HK-2 (cell line): ENCODE data around the gene EMP3.
A peak's percentile ranks its signal among the peaks of the same experiment; 100 is the strongest.
"Not testable (repeated sequence)": the region's sequence is repeated elsewhere in the genome, so short reads cannot be mapped to it uniquely, and the experiment has no call there.

ENCODE experiments used
- DNase-seq: peaks from one replicate; pipeline ENCODE4 v3.0.0-alpha.2; 2018; ENCODE audit not compliant: unreplicated experiment

Gene EMP3

GRCh38 chr19:48348045-48348444, 22.7 kb downstream of the EMP3 start:
- DNase-seq: no peak

DNA sequence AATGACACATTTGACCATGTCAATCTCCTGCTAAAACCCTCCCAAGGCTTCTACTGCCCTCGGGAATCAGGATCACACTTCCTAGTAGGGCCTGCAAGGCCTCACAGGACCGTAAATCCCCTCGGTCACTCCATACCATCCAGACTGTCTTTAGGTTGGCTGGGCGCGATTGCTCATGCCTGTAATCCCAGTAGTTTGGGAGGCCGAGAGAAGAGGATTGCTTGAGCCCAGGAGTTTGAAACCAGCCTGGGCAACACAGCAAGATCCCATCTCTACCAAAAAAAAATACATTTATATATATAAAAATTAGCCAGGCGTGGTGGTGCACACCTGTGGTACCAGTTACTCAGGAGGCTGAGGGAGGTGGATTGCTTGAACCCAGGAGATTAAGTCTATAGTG, 23.4 kb downstream of the EMP3 start:
- no peak for DNase-seq

GRCh38 chr19:48350856-48351255, 25.5 kb downstream of the EMP3 start:
- no peak for DNase-seq

DNA sequence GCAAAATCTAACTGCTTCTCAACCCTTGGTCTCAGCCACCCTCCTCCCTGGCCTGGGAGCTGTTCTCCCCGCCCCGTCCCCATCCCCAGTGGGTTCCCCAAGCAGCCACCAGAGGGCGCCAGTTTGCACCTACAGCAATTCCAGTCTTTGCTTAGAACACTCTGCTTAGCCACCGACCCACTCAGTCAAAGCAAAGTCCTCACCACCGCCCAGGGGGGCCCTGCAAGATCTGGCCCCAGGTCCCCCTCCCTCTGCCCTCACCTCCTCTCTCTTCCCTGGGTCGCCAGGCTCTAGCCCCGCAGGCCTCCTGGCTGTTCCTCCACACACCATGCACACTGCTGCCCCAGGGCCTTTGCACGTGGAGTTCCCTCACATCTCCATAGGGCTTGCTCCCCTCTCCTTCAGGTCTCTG, 26.0 kb downstream of the EMP3 start:
- peak; percentile 68 for DNase-seq

- DNase-seq: no peak
These were observed 28.3 kb downstream of the EMP3 start for GRCh38 chr19:48353677-48354076.

GRCh38 chr19:48354332-48354992, 29.1 kb downstream of the EMP3 start:
- DNase-seq: no peak

GRCh38 chr19:48355365-48355954, 30.1 kb downstream of the EMP3 start:
- no peak for DNase-seq

DNA sequence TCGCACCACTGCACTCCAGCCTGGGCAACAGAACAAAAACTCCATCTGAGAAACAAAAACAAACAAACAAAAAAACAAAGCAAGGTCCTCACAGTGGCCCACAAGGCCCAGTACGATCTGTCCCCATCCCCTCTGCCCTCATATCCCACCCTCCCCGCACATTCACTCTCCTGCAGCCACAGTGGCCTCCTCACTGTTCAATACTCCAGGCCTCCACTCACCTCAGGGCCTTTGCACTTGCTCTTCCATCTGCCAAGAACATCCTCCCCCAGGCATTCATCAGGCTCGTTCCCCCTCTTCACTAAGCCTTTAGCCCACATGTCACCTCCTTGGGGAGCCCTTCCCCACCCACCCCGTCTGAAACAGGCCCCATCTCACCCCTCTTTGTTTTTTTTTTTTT, 33.8 kb downstream of the EMP3 start:
- no peak for DNase-seq

DNA sequence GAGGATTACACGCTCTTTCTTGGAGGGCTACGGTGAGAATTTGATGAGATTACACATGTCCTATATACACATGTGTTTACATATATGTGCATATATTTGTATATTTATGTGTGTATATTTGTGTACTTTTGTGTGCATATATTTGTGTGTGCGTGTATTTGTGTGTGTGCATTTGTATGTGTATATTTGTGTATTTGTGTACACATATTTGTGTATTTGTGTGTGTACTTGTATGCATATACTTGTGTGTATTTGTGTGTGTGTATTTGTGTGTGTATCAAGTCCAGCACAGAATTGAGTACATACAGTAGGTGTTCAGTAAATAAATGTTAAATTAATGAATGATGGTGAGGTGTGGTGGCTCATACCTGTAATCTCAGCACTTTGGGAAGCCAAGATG, 36.6 kb downstream of the EMP3 start:
- DNase-seq: no peak

DNA sequence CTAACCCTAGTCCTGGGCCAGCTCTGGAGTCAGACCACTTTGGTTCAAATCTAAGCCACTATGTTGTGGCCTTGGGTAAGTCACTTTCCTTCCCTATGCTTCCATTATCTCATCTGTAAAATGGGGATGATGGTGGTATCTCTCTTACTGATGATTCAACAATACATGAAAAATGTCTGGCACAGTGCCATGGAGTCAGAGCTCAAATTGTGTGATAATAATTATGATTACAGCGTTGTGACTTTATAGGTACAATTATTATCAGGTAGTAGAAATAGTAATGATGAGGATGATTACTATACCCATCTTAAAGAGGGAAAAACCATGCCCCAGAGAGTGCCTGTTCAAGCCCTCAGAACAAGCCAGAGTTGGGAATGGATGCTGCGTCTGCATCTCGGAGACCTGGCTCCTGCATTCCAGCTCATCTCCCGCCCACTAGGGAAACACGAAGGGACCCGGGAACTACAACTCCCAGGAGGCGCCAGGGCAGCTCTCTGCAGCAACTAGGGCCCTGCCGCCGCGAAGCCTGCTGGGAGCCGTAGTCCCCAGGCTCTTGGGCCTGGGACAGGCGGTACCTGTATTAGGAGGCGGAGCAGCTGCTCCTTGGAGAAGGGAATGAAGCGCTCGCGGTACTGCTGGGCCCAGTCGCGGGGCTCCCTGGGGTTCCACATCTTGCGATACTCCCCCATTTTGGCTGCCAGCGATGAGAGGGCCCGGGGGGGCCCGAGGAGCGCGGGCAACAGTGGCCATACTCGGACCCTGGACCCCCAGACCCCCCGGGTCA, 37.6 kb downstream of the EMP3 start:
- DNase-seq: peak; percentile 98

- DNase-seq: no peak
These were observed 38.1 kb downstream of the EMP3 start for GRCh38 chr19:48363500-48363809.

- peak; percentile 99 for DNase-seq
These were observed 38.7 kb downstream of the EMP3 start, which contains the start of the genes SYNGR4 and TMEM143 for GRCh38 chr19:48363810-48364597. Gene SYNGR4 (plus strand): TSS chr19:48364367. CDS start chr19:48365843, 1,476 bp downstream. Gene TMEM143 (minus strand): TSS chr19:48363940. CDS start chr19:48363920, 20 bp downstream.

GRCh38 chr19:48364598-48365348, 39.4 kb downstream of the EMP3 start:
- DNase-seq: no peak

GRCh38 chr19:48365602-48366001, 40.2 kb downstream of the EMP3 start:
- no peak for DNase-seq

DNA sequence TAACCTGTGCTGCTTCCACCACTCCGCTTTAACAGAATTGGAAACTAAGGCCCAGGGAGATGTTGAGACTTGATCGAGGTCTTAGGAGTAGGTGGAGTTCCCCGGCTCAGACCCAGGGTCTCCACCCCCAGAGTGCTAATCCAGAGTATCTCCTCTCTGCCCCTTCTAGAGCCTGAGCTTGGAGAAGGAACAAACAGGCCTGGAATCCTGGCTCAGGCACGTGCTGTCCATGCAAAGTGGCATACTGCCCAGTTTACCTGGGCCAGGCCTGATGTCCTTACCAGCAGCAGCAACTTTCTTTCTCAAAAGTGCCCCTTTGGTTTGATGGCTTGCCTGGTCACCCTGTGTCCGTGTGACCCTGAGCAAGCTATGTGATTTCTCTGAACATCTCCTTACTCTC, 42.5 kb downstream of the EMP3 start:
- no peak for DNase-seq

DNA sequence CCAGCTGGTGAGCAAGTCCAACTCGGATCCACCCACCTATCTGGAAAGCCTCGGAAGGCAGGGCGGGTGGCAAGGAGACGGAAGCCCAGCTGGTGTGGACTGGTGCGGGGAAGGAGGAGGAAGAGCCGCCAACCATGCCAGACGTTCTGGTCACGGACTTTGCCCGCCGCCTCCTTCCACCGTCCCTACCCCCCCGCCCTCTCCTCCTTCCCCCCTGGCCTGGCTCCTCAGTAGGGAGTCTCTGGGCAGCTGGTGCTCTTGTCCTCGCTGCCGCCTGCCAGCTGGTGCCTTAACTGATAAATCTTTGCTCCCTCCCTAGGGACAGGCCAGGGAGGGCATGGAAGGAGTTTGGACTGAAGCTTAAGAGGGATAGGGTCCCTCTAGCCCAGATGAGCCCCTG, 43.6 kb downstream of the EMP3 start:
- no peak for DNase-seq

DNA sequence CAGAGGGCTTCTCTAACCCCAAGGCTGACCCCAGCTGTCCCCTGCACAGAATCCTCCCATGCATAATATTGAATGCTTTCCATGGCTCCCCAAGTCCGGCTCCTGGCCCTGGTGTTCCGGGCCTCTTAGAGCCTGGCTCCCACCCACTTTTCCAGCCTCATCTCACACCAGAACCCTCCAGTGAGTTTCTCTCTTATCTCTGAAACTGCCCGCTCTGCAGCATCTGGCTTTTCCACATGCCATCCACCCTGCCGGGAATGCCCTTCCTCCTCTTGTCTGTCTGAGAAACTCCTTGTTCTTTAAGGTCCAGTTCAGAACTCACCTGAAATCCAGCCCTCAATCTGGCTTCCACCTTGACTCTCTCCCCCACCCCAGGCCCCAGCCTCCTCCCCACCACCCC, 45.6 kb downstream of the EMP3 start:
- no peak for DNase-seq

- DNase-seq: no peak
These were observed 46.0 kb downstream of the EMP3 start for GRCh38 chr19:48371367-48371766.

GRCh38 chr19:48371771-48372170, 46.4 kb downstream of the EMP3 start:
- not testable (repeated sequence) for DNase-seq

DNA sequence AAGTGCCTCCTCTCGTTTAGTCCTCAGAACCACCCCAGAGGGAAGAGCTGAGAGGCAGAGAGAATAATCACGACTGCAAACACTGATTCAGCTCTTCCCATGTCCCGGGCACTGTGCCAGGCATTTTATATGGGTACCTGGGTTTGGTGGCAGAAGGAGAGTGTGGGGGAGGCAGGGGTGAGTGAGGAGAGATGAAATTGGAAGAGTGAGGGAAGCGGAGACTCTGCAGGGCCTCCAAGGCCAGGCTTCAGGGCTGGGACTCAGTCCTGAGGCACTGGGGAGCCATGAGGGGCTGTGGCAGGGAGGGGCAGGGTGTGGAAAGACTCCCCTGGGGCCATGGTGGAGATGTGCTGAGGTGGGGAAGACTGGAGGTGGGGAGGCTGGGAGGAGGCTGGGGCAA, 47.6 kb downstream of the EMP3 start:
- DNase-seq: peak; percentile 57

DNA sequence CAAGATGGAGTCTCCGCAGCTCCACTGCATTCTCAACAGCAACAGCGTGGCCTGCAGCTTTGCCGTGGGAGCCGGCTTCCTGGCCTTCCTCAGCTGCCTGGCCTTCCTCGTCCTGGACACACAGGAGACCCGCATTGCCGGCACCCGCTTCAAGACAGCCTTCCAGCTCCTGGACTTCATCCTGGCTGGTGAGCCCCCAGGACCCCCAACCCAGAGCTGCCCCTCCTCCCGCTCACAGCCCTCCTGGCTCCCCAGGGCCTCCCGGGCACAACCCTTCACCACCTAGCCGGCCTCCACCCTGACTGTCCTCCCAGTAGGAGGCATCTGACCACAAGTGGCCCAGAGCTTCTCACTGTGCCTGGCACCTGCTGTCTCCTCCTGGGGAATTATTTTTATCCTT, 48.2 kb downstream of the EMP3 start:
- DNase-seq: no peak

DNA sequence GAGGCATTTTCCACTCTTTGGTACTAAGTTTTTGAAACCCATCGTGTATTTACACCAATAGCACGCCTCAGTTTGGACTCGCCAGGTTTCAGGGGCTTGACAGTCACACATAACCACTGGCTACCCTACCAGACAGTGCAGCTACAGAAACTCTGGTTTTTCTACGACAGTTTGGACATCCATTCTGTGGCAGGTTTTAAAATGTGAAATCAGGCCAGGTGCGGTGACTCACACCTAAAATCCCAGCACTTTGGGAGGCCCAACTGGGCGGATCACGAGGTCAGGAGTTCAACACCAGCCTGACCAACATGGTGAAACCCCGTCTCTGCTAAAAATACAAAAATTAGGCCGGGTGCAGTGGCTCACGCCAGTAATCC, 52.8 kb downstream of the EMP3 start:
- no peak for DNase-seq
